ENCODE results near the gene MEAK7.

MEAK7 gene

DNA sequence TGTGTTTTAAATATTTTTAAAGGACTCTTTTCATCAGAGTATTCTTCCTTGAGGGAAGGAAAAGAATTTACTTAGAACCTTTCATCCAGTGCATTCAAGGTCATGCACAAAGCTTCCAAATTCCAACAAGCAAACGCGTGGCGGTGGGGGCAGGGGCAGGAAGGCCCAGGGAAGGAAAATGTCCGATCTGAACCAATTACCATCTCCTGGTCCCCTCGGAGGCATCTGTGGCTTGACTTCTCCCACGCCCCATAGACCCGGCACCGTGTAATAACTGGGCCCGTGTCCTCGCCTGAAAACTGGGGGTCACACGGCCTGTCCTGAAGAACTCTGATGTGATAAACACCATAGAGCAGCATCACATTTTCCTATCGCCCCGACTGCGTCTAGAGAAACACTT is 18.3 kb downstream of the MEAK7 start:
- TF ChIP-seq, protein P1, sequence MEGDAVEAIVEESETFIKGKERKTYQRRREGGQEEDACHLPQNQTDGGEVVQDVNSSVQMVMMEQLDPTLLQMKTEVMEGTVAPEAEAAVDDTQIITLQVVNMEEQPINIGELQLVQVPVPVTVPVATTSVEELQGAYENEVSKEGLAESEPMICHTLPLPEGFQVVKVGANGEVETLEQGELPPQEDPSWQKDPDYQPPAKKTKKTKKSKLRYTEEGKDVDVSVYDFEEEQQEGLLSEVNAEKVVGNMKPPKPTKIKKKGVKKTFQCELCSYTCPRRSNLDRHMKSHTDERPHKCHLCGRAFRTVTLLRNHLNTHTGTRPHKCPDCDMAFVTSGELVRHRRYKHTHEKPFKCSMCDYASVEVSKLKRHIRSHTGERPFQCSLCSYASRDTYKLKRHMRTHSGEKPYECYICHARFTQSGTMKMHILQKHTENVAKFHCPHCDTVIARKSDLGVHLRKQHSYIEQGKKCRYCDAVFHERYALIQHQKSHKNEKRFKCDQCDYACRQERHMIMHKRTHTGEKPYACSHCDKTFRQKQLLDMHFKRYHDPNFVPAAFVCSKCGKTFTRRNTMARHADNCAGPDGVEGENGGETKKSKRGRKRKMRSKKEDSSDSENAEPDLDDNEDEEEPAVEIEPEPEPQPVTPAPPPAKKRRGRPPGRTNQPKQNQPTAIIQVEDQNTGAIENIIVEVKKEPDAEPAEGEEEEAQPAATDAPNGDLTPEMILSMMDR (IDR thresholded peaks at IDR 0.05; ENCODE audit: low read depth, low read length, missing control alignments) = no peak
- in situ Hi-C loops (cut with HindIII; ENCODE audit: low sequenced_read_pairs) = no loop called here
- no peak for DNase-seq (ENCODE audit: low read depth)
- no peak overlapping the region for H3K4me3 ChIP-seq (ENCODE audit: low read depth, low read length)

- TF ChIP-seq, protein P1 (IDR thresholded peaks at IDR 0.05; ENCODE audit: low read depth, low read length, missing control alignments) = no peak
- in situ Hi-C loops (cut with HindIII; ENCODE audit: low sequenced_read_pairs) = no loop called here
- DNase-seq (ENCODE audit: low read depth) = no peak
- no peak overlapping the region for H3K4me3 ChIP-seq (ENCODE audit: low read depth, low read length)
Measured at GRCh38 chr16:84485255-84486010, 19.0 kb downstream of the MEAK7 start.

- H3K4me3 ChIP-seq (ENCODE audit: low read depth, low read length) = no peak overlapping the region
- in situ Hi-C loops (cut with HindIII; ENCODE audit: low sequenced_read_pairs) = no loop called here
- peak; percentile 42 for DNase-seq (ENCODE audit: low read depth)
Measured at GRCh38 chr16:84484579-84485254, 19.7 kb downstream of the MEAK7 start.

GRCh38 chr16:84483882-84484565 is 20.4 kb downstream of the MEAK7 start:
- in situ Hi-C loops (cut with HindIII; ENCODE audit: low sequenced_read_pairs) = no loop called here
- TF ChIP-seq, protein P1 (IDR thresholded peaks at IDR 0.05; ENCODE audit: low read depth, low read length, missing control alignments) = no peak
- no peak for DNase-seq (ENCODE audit: low read depth)
- H3K4me3 ChIP-seq (ENCODE audit: low read depth, low read length) = no peak overlapping the region

More at GRCh38 chr16:84484579-84485254, 19.7 kb downstream of the MEAK7 start:
- TF ChIP-seq, protein P1 (IDR thresholded peaks at IDR 0.05; ENCODE audit: low read depth, low read length, missing control alignments) = peak; percentile 83

DNA sequence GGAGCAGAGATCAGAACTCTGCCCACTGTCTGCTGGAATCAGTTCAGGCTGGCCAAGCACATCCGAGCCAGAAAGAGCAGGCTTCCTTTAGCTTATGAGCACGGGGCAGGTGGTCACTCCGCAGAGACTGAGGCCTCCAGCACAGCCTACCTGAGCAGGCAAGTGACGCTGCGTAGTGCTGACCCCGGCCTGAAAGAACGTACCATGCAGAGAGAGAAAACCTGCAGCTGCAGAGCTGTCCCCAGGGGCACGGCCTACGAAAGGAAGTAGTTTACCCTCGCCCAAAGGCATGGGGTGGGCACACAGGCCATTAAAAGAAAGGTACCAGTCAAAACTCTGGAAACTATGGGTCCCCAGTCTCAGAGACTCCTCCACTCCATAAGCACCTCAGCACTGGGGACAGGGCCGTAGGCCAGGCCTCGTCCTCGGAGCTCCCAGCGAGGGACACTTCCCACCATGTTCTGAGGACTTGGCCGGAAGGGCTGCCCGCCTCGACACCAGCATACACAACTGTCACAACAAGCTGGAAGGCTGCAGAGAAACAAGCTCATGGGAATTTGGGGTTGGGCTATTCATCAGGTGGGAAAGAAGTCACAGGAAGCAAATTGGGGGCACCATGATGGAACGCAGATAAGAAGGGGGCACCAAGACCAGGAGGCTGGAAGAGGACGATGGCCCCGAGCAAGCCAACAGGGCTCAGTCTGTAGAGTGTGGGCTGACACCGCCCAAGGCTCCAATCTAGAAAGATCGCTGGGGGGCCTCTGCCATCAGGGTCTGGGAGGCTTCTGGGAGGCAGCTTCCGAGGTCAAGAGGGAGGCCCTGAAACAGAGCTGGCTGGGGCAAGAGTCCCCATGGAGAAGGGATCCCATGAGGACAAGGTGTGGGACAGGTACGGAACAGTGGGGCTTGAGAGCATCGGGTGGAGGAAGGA is 21.2 kb downstream of the MEAK7 start:
- DNase-seq (ENCODE audit: low read depth) = no peak
- no peak overlapping the region for H3K4me3 ChIP-seq (ENCODE audit: low read depth, low read length)
- TF ChIP-seq, protein P1 (IDR thresholded peaks at IDR 0.05; ENCODE audit: low read depth, low read length, missing control alignments) = no peak
- in situ Hi-C loops (cut with HindIII; ENCODE audit: low sequenced_read_pairs) = no loop called here
